A549 (cell line): Measurements from ENCODE around the gene PLEKHD1.

Source experiments
- CTCF ChIP-seq: fragments of >200 bp; sonication (Bioruptor Twin); formaldehyde crosslinking; IDR thresholded peaks from 3 replicates; pipeline ENCODE4 v1.5.1; 2016
- RAD21 ChIP-seq, 2 experiments: fragments of >200 bp in 1 of 2; sonication (Bioruptor Twin) in 1 of 2; formaldehyde crosslinking in 1 of 2; IDR thresholded peaks in 1 of 2; conservative IDR thresholded peaks in 1 of 2; 2 replicates in 1 of 2; 3 replicates in 1 of 2; pipeline ENCODE4 v1.6.1; 2012 to 2018; ENCODE audit warnings: inconsistent platforms in 1 of 2

GRCh38 chr14:69495341-69495921 lies 10.9 kb downstream of the PLEKHD1 start:
- TF ChIP-seq CTCF (no peak), RAD21 (conservative IDR thresholded peaks at IDR 0.05 in 1 of 2, IDR thresholded peaks at IDR 0.05 in 1 of 2) (no peak)
